ENCODE results near the gene ASAH2.
"Not testable (repeated sequence)": the region's sequence is repeated elsewhere in the genome, so short reads cannot be mapped to it uniquely, and the experiment has no call there.

The ASAH2 gene

DNA sequence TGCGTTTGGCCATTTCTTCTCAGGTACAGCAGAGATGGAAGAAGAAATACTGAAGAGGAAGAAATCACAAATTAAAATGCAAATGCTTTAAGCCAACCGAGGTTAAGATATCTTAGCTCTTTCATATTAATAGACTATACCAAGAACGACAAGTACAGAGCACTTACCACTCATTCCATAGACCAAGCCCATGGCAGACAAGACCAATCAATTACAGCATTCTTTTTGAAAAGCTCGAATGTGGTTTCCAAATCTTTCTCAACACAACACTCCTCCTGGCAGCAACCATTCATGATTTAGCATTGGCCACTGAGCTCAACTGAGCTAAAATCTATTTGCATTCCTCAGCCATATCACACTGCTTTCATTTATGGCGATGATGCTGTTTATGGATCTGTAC lies 2.7 kb downstream of the ASAH2 start:
- Histone ChIP-seq H3K27ac (no peak overlapping the region), H3K4me3 (ENCODE audit: low read depth, low read length) (no peak overlapping the region)

GRCh38 chr10:50248062-50248461 lies 3.3 kb downstream of the ASAH2 start:
- Histone ChIP-seq H3K4me3 (ENCODE audit: low read depth, low read length) (no peak overlapping the region), H3K27ac (no peak overlapping the region), H3K9me3 (ENCODE audit: severe bottlenecking) (no peaks in the 10 kb centered on the region), H3K36me3 (no peaks in the 10 kb centered on the region), H3K27me3 (ENCODE audit: insufficient read depth, low read depth, severe bottlenecking) (no peaks in the 10 kb centered on the region)
- TF ChIP-seq CTCF (IDR thresholded peaks at IDR 0.05; ENCODE audit: low read depth, low read length) = no peak
- DNase-seq = no peak

More for the DNA sequence above, 2.7 kb downstream of the ASAH2 start:
- Histone ChIP-seq H3K9me3 (ENCODE audit: severe bottlenecking) (no peaks in the 10 kb centered on the region), H3K36me3 (no peaks in the 10 kb centered on the region), H3K27me3 (ENCODE audit: insufficient read depth, low read depth, severe bottlenecking) (no peaks in the 10 kb centered on the region)
- DNase-seq = no peak
- no peak for TF ChIP-seq CTCF (IDR thresholded peaks at IDR 0.05; ENCODE audit: low read depth, low read length)

DNA sequence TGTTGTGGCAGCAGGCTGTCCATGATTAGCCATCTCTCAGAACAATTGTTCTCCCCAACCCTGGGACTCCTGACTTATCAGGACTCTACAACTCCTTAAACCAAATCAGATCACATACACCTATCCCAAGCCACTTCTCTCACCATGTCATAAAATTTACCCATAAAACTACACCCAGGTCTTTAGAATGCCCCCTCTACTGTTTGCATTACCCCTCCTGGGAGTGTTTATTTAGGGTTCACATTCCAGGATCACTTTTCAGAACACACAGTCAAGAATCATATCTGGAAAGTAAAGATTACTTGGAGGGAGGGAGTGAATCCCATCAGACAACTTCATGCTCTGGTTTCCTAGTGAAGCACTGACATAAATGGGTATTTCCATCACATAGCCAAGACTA lies 7.1 kb downstream of the ASAH2 start:
- no peak overlapping the region for H3K27ac ChIP-seq
- TF ChIP-seq CTCF (IDR thresholded peaks at IDR 0.05; ENCODE audit: low read depth, low read length) = no peak

DNA sequence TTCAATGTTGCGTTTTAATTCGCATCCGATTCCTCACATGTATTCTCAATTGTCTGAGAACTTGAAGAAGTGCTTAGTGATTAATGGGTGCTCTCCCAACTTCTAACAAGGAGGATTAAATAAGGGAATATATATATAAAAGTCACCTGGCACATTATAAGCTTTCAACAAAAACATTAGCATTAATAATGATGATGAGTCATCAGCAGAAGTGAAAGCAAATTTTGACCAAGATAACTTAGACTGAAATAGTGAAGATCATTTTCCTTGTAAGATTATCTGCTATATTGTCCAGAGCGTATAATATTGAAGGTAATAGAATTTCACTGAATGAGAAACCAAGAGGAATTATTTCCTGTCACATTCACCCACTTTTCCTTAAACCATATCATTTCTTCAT lies 8.5 kb downstream of the ASAH2 start:
- Histone ChIP-seq H3K9me3 (ENCODE audit: severe bottlenecking) (no peaks in the 10 kb centered on the region), H3K27ac (no peak overlapping the region), H3K4me3 (ENCODE audit: low read depth, low read length) (no peak overlapping the region), H3K27me3 (ENCODE audit: insufficient read depth, low read depth, severe bottlenecking) (no peaks in the 10 kb centered on the region), H3K36me3 (no peaks in the 10 kb centered on the region)
- no peak for TF ChIP-seq CTCF (IDR thresholded peaks at IDR 0.05; ENCODE audit: low read depth, low read length)
- no peak for DNase-seq

More for the DNA sequence above, 7.1 kb downstream of the ASAH2 start:
- no peak for DNase-seq
- Histone ChIP-seq H3K27me3 (ENCODE audit: insufficient read depth, low read depth, severe bottlenecking) (no peaks in the 10 kb centered on the region), H3K36me3 (no peaks in the 10 kb centered on the region), H3K9me3 (ENCODE audit: severe bottlenecking) (no peaks in the 10 kb centered on the region), H3K4me3 (ENCODE audit: low read depth, low read length) (no peak overlapping the region)

GRCh38 chr10:50241478-50241877 lies 9.8 kb downstream of the ASAH2 start:
- not testable (repeated sequence) for H3K36me3 ChIP-seq; DNase-seq; H3K4me3 ChIP-seq (ENCODE audit: low read depth, low read length); H3K27me3 ChIP-seq (ENCODE audit: insufficient read depth, low read depth, severe bottlenecking); H3K27ac ChIP-seq; H3K9me3 ChIP-seq (ENCODE audit: severe bottlenecking)

DNA sequence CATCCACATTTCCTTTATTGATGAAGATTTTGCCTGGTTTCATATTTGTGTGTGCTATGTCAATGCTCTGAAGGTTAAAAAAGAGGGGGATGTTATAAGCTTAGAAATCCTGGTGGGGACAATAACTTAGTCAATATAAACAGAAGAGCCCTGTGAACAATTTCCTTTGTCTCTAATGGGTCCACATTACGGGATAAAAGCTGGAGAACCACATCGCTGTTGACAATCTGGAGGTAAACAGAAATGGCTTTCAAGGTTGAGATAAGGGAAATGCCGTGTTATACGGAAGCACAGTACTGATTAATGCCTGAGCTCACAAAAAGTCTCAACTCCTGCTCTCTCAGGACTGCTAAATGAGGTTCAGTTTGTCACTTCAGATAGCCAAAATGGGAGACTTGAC lies 16.8 kb downstream of the ASAH2 start:
- no peak for DNase-seq
- H3K27me3 ChIP-seq (ENCODE audit: insufficient read depth, low read depth, severe bottlenecking) = no peaks in the 10 kb centered on the region
- TF ChIP-seq CTCF (IDR thresholded peaks at IDR 0.05; ENCODE audit: low read depth, low read length) = no peak

More for the DNA sequence above, 16.8 kb downstream of the ASAH2 start:
- Histone ChIP-seq H3K4me3 (ENCODE audit: low read depth, low read length) (no peak overlapping the region), H3K36me3 (no peaks in the 10 kb centered on the region), H3K9me3 (ENCODE audit: severe bottlenecking) (no peaks in the 10 kb centered on the region), H3K27ac (no peak overlapping the region)
